Nephron (organoid): ENCODE measurements around the gene GPR89B.
"Not testable (repeated sequence)": the region's sequence is repeated elsewhere in the genome, so short reads cannot be mapped to it uniquely, and the experiment has no call there.

ENCODE experiments used
- H3K27ac Mint-ChIP-seq, 3 experiments: 2 replicates each; pipeline ENCODE4 v1.8.0; 2020; ENCODE audit warnings: mixed read lengths in 3 of 3, mild to moderate bottlenecking in 2 of 3, moderate library complexity in 1 of 3
- H3K27me3 Mint-ChIP-seq: 2 replicates; pipeline ENCODE4 v1.8.0; 2021; ENCODE audit warnings: low read depth, mild to moderate bottlenecking, moderate library complexity, mixed read lengths
- H3K36me3 Mint-ChIP-seq: 2 replicates; pipeline ENCODE4 v1.8.0; 2020; ENCODE audit warnings: low read depth, mixed read lengths
- H3K4me1 Mint-ChIP-seq: 2 replicates; pipeline ENCODE4 v1.8.0; 2020; ENCODE audit warnings: mixed read lengths
- H3K4me3 Mint-ChIP-seq, 3 experiments: 2 replicates each; pipeline ENCODE4 v1.8.0; 2020; ENCODE audit warnings: mild to moderate bottlenecking in 3 of 3, mixed read lengths in 3 of 3, moderate library complexity in 2 of 3
- H3K9me3 Mint-ChIP-seq: 2 replicates; pipeline ENCODE4 v1.8.0; 2020; ENCODE audit warnings: mixed read lengths

The GPR89B gene

GRCh38 chr1:147931137-147931536, 2.9 kb downstream of the GPR89B start:
- Mint-ChIP-seq H3K27ac (peak overlapping the region in 1 of 3 experiments; percentile 62), H3K4me1 (peaks cover 20% of the 10 kb centered on the region), H3K4me3 (peak overlapping the region in 2 of 3 experiments; percentile 19 to 72)
- not testable (repeated sequence) for H3K9me3 Mint-ChIP-seq, H3K27me3 Mint-ChIP-seq, H3K36me3 Mint-ChIP-seq

GRCh38 chr1:147935296-147935695, 7.1 kb downstream of the GPR89B start:
- not testable (repeated sequence) for H3K9me3 Mint-ChIP-seq, H3K27ac Mint-ChIP-seq, H3K27me3 Mint-ChIP-seq, H3K4me3 Mint-ChIP-seq, H3K36me3 Mint-ChIP-seq
- peaks cover 17% of the 10 kb centered on the region for H3K4me1 Mint-ChIP-seq

GRCh38 chr1:147940456-147940855, 12.2 kb downstream of the GPR89B start:
- H3K9me3 Mint-ChIP-seq, H3K27me3 Mint-ChIP-seq, H3K36me3 Mint-ChIP-seq, H3K4me3 Mint-ChIP-seq, H3K27ac Mint-ChIP-seq, H3K4me1 Mint-ChIP-seq: not testable (repeated sequence)

GRCh38 chr1:147942563-147942962, 14.3 kb downstream of the GPR89B start:
- not testable (repeated sequence) for H3K27me3 Mint-ChIP-seq, H3K9me3 Mint-ChIP-seq, H3K36me3 Mint-ChIP-seq, H3K4me1 Mint-ChIP-seq, H3K27ac Mint-ChIP-seq, H3K4me3 Mint-ChIP-seq

GRCh38 chr1:147949517-147949916, 21.3 kb downstream of the GPR89B start:
- H3K27me3 Mint-ChIP-seq, H3K9me3 Mint-ChIP-seq, H3K4me3 Mint-ChIP-seq, H3K27ac Mint-ChIP-seq, H3K4me1 Mint-ChIP-seq: not testable (repeated sequence)
- peaks cover 20% of the 10 kb centered on the region for H3K36me3 Mint-ChIP-seq

GRCh38 chr1:147958906-147959305, 30.7 kb downstream of the GPR89B start:
- H3K9me3 Mint-ChIP-seq, H3K4me3 Mint-ChIP-seq, H3K27me3 Mint-ChIP-seq, H3K4me1 Mint-ChIP-seq, H3K27ac Mint-ChIP-seq, H3K36me3 Mint-ChIP-seq: not testable (repeated sequence)

- not testable (repeated sequence) for H3K36me3 Mint-ChIP-seq, H3K27me3 Mint-ChIP-seq, H3K4me1 Mint-ChIP-seq, H3K27ac Mint-ChIP-seq, H3K4me3 Mint-ChIP-seq, H3K9me3 Mint-ChIP-seq
These were observed 31.5 kb downstream of the GPR89B start for GRCh38 chr1:147959680-147960079.

GRCh38 chr1:147964575-147964974, 36.4 kb downstream of the GPR89B start:
- not testable (repeated sequence) for H3K4me3 Mint-ChIP-seq, H3K36me3 Mint-ChIP-seq, H3K27ac Mint-ChIP-seq, H3K9me3 Mint-ChIP-seq, H3K27me3 Mint-ChIP-seq, H3K4me1 Mint-ChIP-seq

- not testable (repeated sequence) for H3K36me3 Mint-ChIP-seq, H3K27me3 Mint-ChIP-seq, H3K4me1 Mint-ChIP-seq, H3K27ac Mint-ChIP-seq, H3K9me3 Mint-ChIP-seq, H3K4me3 Mint-ChIP-seq
These were observed 38.4 kb downstream of the GPR89B start for GRCh38 chr1:147966657-147967056.

- H3K4me1 Mint-ChIP-seq, H3K27me3 Mint-ChIP-seq, H3K9me3 Mint-ChIP-seq, H3K4me3 Mint-ChIP-seq, H3K27ac Mint-ChIP-seq: not testable (repeated sequence)
- peaks cover 28% of the 10 kb centered on the region for H3K36me3 Mint-ChIP-seq
These were observed 50.9 kb downstream of the GPR89B start for GRCh38 chr1:147978896-147979651.

- not testable (repeated sequence) for H3K9me3 Mint-ChIP-seq, H3K4me3 Mint-ChIP-seq, H3K27me3 Mint-ChIP-seq, H3K4me1 Mint-ChIP-seq, H3K27ac Mint-ChIP-seq
- H3K36me3 Mint-ChIP-seq: peaks cover 20% of the 10 kb centered on the region
These were observed 57.2 kb downstream of the GPR89B start for GRCh38 chr1:147985374-147985773.

- not testable (repeated sequence) for H3K27ac Mint-ChIP-seq, H3K4me3 Mint-ChIP-seq, H3K4me1 Mint-ChIP-seq, H3K27me3 Mint-ChIP-seq, H3K9me3 Mint-ChIP-seq
- peaks cover 16% of the 10 kb centered on the region for H3K36me3 Mint-ChIP-seq
These were observed 59.7 kb downstream of the GPR89B start for GRCh38 chr1:147987893-147988292.

- not testable (repeated sequence) for H3K27ac Mint-ChIP-seq, H3K27me3 Mint-ChIP-seq, H3K4me3 Mint-ChIP-seq, H3K9me3 Mint-ChIP-seq, H3K4me1 Mint-ChIP-seq
- H3K36me3 Mint-ChIP-seq: peaks cover 15% of the 10 kb centered on the region
These were observed 64.7 kb downstream of the GPR89B start for GRCh38 chr1:147992916-147993315.

- not testable (repeated sequence) for H3K4me1 Mint-ChIP-seq, H3K27me3 Mint-ChIP-seq, H3K4me3 Mint-ChIP-seq
These were observed 65.2 kb downstream of the GPR89B start for GRCh38 chr1:147993400-147993799.

GRCh38 chr1:147993825-147994615, 65.8 kb downstream of the GPR89B start:
- H3K27me3 Mint-ChIP-seq, H3K27ac Mint-ChIP-seq, H3K4me3 Mint-ChIP-seq, H3K9me3 Mint-ChIP-seq, H3K4me1 Mint-ChIP-seq: not testable (repeated sequence)
- H3K36me3 Mint-ChIP-seq: peaks cover 15% of the 10 kb centered on the region

More at GRCh38 chr1:147993400-147993799, 65.2 kb downstream of the GPR89B start:
- not testable (repeated sequence) for H3K27ac Mint-ChIP-seq, H3K9me3 Mint-ChIP-seq
- H3K36me3 Mint-ChIP-seq: peaks cover 15% of the 10 kb centered on the region
